ENCODE data around the gene ZBP1. TPM values are rescaled to one million over a fixed set of nuclear protein-coding genes. Genes with fewer than 3 reads are reported as not detected.

ZBP1 gene
- total and polyA plus RNA-seq, 3 donors from 2014 or later: 0.31 to 0.66 TPM; not detected in 1

DNA sequence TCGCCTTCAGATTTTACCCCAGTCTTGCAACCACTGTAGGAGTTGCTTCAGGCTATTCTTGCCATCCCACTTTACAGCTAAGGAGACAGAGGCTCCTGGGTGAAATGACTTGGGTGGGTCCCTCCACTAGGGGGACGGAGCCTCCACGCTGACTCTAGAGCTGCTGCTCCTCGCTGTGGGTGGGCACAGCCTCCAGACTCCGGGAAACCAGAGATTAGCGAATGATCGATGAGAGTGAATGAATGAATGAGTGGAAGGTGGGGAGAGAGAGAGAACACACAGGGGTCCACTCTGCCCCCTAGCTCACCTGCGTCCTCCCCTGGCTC is 10.4 kb downstream of the ZBP1 start:
- no peak for TF ChIP-seq POLR2A (IDR thresholded peaks at IDR 0.05)
- TF ChIP-seq, protein P1, sequence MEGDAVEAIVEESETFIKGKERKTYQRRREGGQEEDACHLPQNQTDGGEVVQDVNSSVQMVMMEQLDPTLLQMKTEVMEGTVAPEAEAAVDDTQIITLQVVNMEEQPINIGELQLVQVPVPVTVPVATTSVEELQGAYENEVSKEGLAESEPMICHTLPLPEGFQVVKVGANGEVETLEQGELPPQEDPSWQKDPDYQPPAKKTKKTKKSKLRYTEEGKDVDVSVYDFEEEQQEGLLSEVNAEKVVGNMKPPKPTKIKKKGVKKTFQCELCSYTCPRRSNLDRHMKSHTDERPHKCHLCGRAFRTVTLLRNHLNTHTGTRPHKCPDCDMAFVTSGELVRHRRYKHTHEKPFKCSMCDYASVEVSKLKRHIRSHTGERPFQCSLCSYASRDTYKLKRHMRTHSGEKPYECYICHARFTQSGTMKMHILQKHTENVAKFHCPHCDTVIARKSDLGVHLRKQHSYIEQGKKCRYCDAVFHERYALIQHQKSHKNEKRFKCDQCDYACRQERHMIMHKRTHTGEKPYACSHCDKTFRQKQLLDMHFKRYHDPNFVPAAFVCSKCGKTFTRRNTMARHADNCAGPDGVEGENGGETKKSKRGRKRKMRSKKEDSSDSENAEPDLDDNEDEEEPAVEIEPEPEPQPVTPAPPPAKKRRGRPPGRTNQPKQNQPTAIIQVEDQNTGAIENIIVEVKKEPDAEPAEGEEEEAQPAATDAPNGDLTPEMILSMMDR (IDR thresholded peaks at IDR 0.05): no peak
- DNase-seq: no peak
- no peaks in the 10 kb centered on the region for H3K36me3 ChIP-seq (ENCODE audit: low read depth, missing control alignments)
- no peaks in the 10 kb centered on the region for H3K4me1 ChIP-seq
- no peak overlapping the region for H3K27ac ChIP-seq
- no peaks in the 10 kb centered on the region for H3K9me3 ChIP-seq
- H3K4me3 ChIP-seq: no peak overlapping the region
- intact Hi-C loops (cut with DNase I; ENCODE audit: low total_unique reads): no loop called here
- no peaks in the 10 kb centered on the region for H3K27me3 ChIP-seq
- 77 to 93% methylated on average over 6 to 8 of the region's 8 CpGs for WGBS, 2 donors

DNA sequence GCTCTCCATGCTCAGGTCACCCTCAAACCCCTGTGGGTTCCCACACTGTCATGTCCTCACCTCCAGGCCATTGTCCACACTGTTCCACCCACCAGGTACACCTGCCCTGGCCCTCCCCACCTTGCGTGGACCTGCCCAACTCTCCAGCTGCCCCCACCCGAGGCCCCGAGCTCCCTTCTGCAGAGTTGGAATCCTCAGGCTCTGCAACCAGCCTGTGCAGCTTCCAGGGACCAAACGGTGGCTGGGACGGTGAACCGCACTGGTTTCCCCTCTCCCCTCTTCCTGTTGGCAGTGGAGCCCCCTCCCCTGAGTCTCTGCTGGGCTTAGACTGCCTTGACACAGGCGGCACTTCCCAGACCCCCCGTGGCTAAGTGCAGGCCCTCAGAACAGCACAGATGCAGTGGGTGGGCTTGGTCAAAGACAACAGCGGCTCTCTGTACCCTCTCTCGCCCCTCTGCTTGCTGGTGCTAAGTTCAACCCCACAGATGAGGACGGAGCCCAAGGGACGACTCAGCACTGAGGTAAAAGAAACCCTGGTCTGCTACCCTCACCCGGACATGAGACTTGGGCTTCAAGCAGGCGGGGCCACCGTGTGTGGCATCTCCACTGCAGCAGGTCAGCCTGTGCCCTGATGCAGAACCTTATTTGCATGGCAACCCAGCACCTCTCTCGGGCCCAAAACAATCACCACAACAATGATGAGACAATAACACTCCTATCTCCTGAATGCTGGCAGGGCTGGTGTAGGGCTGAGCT is 11.0 kb downstream of the ZBP1 start:
- no peak for DNase-seq
- H3K27me3 ChIP-seq: no peaks in the 10 kb centered on the region
- no peak overlapping the region for H3K4me3 ChIP-seq
- no peaks in the 10 kb centered on the region for H3K36me3 ChIP-seq (ENCODE audit: low read depth, missing control alignments)
- intact Hi-C loops (cut with DNase I; ENCODE audit: low total_unique reads): no loop called here
- TF ChIP-seq POLR2A (IDR thresholded peaks at IDR 0.05): no peak
- TF ChIP-seq, protein P1 (IDR thresholded peaks at IDR 0.05): no peak
- H3K9me3 ChIP-seq: no peaks in the 10 kb centered on the region
- H3K27ac ChIP-seq: no peak overlapping the region
- H3K4me1 ChIP-seq: no peaks in the 10 kb centered on the region
- 88 to 91% methylated on average over 12 to 16 of the region's 16 CpGs for WGBS, 2 donors

DNA sequence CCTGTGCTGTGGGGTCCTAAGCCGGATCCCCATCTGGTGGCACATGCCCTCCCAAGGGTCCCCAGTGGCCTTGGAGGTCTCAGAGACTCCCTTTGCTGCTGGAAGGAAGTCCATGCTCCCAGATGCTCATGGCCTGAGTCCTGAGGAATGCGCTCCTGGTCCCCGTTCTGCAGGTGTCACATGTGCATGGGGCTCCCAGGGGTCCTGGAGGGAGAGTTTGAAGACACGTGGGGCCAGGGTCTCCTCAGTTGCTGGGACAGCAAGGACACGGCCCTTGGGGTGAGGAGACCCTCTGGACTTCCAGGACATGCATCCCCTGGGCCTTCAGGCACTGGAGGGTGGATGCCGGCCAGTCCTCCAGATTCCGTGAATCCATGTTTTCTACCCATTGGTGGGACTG is 11.7 kb downstream of the ZBP1 start:
- TF ChIP-seq, protein P1 (IDR thresholded peaks at IDR 0.05): no peak
- no peak for TF ChIP-seq POLR2A (IDR thresholded peaks at IDR 0.05)
- no peaks in the 10 kb centered on the region for H3K9me3 ChIP-seq
- no peaks in the 10 kb centered on the region for H3K36me3 ChIP-seq (ENCODE audit: low read depth, missing control alignments)
- DNase-seq: no peak
- no peak overlapping the region for H3K4me3 ChIP-seq
- intact Hi-C loops (cut with DNase I; ENCODE audit: low total_unique reads): no loop called here
- WGBS, 2 donors: 83 to 89% methylated on average over 7 of the region's 7 CpGs
- H3K27ac ChIP-seq: no peak overlapping the region
- H3K27me3 ChIP-seq: no peaks in the 10 kb centered on the region
- no peaks in the 10 kb centered on the region for H3K4me1 ChIP-seq

DNA sequence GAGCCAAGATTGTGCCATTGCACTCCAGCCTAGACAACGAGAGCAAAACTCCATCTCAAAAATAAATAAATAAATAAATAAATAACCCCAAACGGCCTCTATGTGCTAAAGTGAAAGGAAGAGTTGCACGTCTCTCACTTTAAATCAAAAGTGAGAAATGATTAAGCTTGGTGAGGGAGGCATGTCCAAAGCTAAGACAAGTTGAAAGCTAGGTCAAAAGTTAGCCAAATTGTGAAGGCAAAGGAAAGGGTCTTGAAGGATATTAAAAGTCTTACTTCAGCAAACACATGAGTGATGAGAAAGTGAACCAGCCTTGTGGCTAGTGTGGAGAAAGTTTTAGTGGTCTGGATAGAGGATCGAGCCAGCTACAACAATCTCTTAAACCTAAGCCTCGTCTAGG is 14.3 kb downstream of the ZBP1 start:
- H3K4me3 ChIP-seq: no peak overlapping the region
- H3K27me3 ChIP-seq: no peaks in the 10 kb centered on the region
- H3K9me3 ChIP-seq: no peaks in the 10 kb centered on the region
- no peaks in the 10 kb centered on the region for H3K4me1 ChIP-seq
- intact Hi-C loops (cut with DNase I; ENCODE audit: low total_unique reads): no loop called here
- no peak overlapping the region for H3K27ac ChIP-seq
- no peaks in the 10 kb centered on the region for H3K36me3 ChIP-seq (ENCODE audit: low read depth, missing control alignments)
- TF ChIP-seq, protein P1 (IDR thresholded peaks at IDR 0.05): no peak
- no peak for TF ChIP-seq POLR2A (IDR thresholded peaks at IDR 0.05)
- 83 to 88% methylated on average over 5 of the region's 5 CpGs for WGBS, 2 donors
- DNase-seq: no peak

DNA sequence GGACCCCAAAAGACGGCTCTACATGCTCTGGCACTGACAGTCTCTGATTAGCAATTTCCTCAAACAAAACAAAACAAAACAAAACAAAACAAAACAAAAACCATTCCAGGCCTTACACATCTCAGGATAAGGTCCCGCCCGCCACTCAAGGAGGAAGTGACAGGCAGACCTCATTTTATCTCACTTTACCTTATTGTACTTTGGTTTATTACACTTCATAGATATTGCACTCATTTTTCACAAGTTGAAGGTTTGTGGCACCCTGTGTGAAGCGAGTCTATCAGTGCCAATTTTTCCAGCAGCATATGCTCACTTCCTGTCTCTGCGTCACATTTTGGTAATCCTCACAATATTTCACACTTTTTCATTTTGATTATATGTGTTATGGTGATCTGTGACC is 15.2 kb downstream of the ZBP1 start:
- WGBS, 2 donors: 86 to 90% methylated on average over 5 of the region's 5 CpGs
- no peaks in the 10 kb centered on the region for H3K9me3 ChIP-seq
- H3K27ac ChIP-seq: no peak overlapping the region
- no peaks in the 10 kb centered on the region for H3K4me1 ChIP-seq
- no peaks in the 10 kb centered on the region for H3K36me3 ChIP-seq (ENCODE audit: low read depth, missing control alignments)
- intact Hi-C loops (cut with DNase I; ENCODE audit: low total_unique reads): no loop called here
- no peak overlapping the region for H3K4me3 ChIP-seq
- no peak for DNase-seq
- no peaks in the 10 kb centered on the region for H3K27me3 ChIP-seq
- TF ChIP-seq, protein P1 (IDR thresholded peaks at IDR 0.05): no peak
- TF ChIP-seq POLR2A (IDR thresholded peaks at IDR 0.05): no peak

Data from testis (tissue), 3 donors.